Activated T-helper 1 cell treated with anti-CD3 and anti-CD28 coated beads, Interleukin-2, amount 50 U/mL, for 16 hours (primary cell): ENCODE data around the gene NUDT16L1.

ENCODE experiments used
- DNase-seq, 2 donors: peaks; one replicate each; pipeline ENCODE4 v3.0.0-alpha.2; 2020; ENCODE audit warnings: low read depth in 1 of 2, low spot score in 1 of 2

NUDT16L1 gene

GRCh38 chr16:4693956-4694641, 737 bp downstream of the NUDT16L1 start:
- DNase-seq: peak in 1 of 2 donors; percentile 35

- no peak for DNase-seq
Observed at GRCh38 chr16:4694642-4695451, 1.5 kb downstream of the NUDT16L1 start.

- DNase-seq: no peak
Observed at GRCh38 chr16:4695473-4696171, 2.3 kb downstream of the NUDT16L1 start.

- no peak for DNase-seq
Observed at GRCh38 chr16:4696172-4696904, 3.0 kb downstream of the NUDT16L1 start.

- no peak for DNase-seq
Observed at GRCh38 chr16:4696905-4697847, 3.8 kb downstream of the NUDT16L1 start.

- no peak for DNase-seq
Observed at GRCh38 chr16:4697848-4698291, 4.5 kb downstream of the NUDT16L1 start.

- no peak for DNase-seq
Observed at GRCh38 chr16:4698321-4699045, 5.1 kb downstream of the NUDT16L1 start.

- DNase-seq: no peak
Observed at GRCh38 chr16:4699046-4699556, 5.7 kb downstream of the NUDT16L1 start.

- no peak for DNase-seq
Observed at GRCh38 chr16:4700380-4700996, 7.1 kb downstream of the NUDT16L1 start.

GRCh38 chr16:4700997-4701743, 7.8 kb downstream of the NUDT16L1 start:
- no peak for DNase-seq

- no peak for DNase-seq
Observed at GRCh38 chr16:4701791-4702465, 8.6 kb downstream of the NUDT16L1 start.

GRCh38 chr16:4702466-4702808, 9.1 kb downstream of the NUDT16L1 start:
- DNase-seq: no peak

- DNase-seq: no peak
Observed at GRCh38 chr16:4703906-4704305, 10.5 kb downstream of the NUDT16L1 start.

GRCh38 chr16:4704491-4704890, 11.1 kb downstream of the NUDT16L1 start:
- no peak for DNase-seq

GRCh38 chr16:4704913-4705312, 11.6 kb downstream of the NUDT16L1 start:
- DNase-seq: no peak

GRCh38 chr16:4706871-4707270, 13.5 kb downstream of the NUDT16L1 start:
- DNase-seq: no peak

- no peak for DNase-seq
Observed at GRCh38 chr16:4709481-4709880, 16.1 kb downstream of the NUDT16L1 start.
